ENCODE data around the gene ENG. TPM values are rescaled to one million over a fixed set of nuclear protein-coding genes. Genes with fewer than 3 reads are reported as not detected.

The ENG gene
- total and polyA plus RNA-seq, 4 donors = 41.1 to 317 (median 131) TPM

GRCh38 chr9:127848756-127849504 lies 5.5 kb downstream of the ENG start:
- peaks cover 0 to 10% (median 4%) of the 10 kb centered on the region in 4 donors for H3K36me3 ChIP-seq (ENCODE audit: control insufficient read depth in 4 of 4, insufficient read depth in 4 of 4, low read length in 4 of 4)
- peaks cover 0 to 42% (median 15%) of the 10 kb centered on the region in 5 donors for H3K4me1 ChIP-seq (ENCODE audit: control insufficient read depth in 5 of 5, insufficient read depth in 5 of 5, low read length in 5 of 5)
- H3K27ac ChIP-seq (ENCODE audit: low read depth in 1 of 2, low read length in 1 of 2) = peak overlapping the region in 1 of 2 donors; percentile 46
- peaks cover 0 to 5% (median 2%) of the 10 kb centered on the region in 4 donors for H3K9me3 ChIP-seq (ENCODE audit: control insufficient read depth in 4 of 4, insufficient read depth in 3 of 4, low read length in 3 of 4)
- H3K9ac ChIP-seq (ENCODE audit: insufficient read depth in 1 of 2, low read length in 2 of 2) = no peak overlapping the region
- TF ChIP-seq CTCF (IDR thresholded peaks at IDR 0.05; ENCODE audit: control extremely low read depth, extremely low read depth) = no peak
- WGBS, 2 donors = 82 to 84% methylated on average over 10 of the region's 10 CpGs
- H3K27me3 ChIP-seq (ENCODE audit: control insufficient read depth in 3 of 3, insufficient read depth in 3 of 3, low read length in 2 of 3) = no peaks in the 10 kb centered on the region
- ATAC-seq (ENCODE audit: insufficient read depth, low FRiP score) = no peak
- H3K4me3 ChIP-seq = no peak overlapping the region
- DNase-seq = no peak

GRCh38 chr9:127847833-127848755 lies 6.4 kb downstream of the ENG start:
- peak overlapping the region; percentile 76 to 85 for H3K27ac ChIP-seq (ENCODE audit: low read depth in 1 of 2, low read length in 1 of 2)
- no peak overlapping the region for H3K4me3 ChIP-seq
- peaks cover 0 to 35% (median 10%) of the 10 kb centered on the region in 5 donors for H3K4me1 ChIP-seq (ENCODE audit: control insufficient read depth in 5 of 5, insufficient read depth in 5 of 5, low read length in 5 of 5)
- ATAC-seq (ENCODE audit: insufficient read depth, low FRiP score) (no peak), DNase-seq (no peak)
- TF ChIP-seq CTCF (IDR thresholded peaks at IDR 0.05; ENCODE audit: control extremely low read depth, extremely low read depth) = no peak
- 71 to 76% methylated on average over 12 of the region's 12 CpGs for WGBS, 2 donors
- peaks cover 0 to 5% (median 2%) of the 10 kb centered on the region in 4 donors for H3K9me3 ChIP-seq (ENCODE audit: control insufficient read depth in 4 of 4, insufficient read depth in 3 of 4, low read length in 3 of 4)
- peaks cover 0 to 10% (median 4%) of the 10 kb centered on the region in 4 donors for H3K36me3 ChIP-seq (ENCODE audit: control insufficient read depth in 4 of 4, insufficient read depth in 4 of 4, low read length in 4 of 4)
- H3K9ac ChIP-seq (ENCODE audit: insufficient read depth in 1 of 2, low read length in 2 of 2) = no peak overlapping the region
- H3K27me3 ChIP-seq (ENCODE audit: control insufficient read depth in 3 of 3, insufficient read depth in 3 of 3, low read length in 2 of 3) = no peaks in the 10 kb centered on the region

GRCh38 chr9:127847178-127847510 lies 7.3 kb downstream of the ENG start:
- ATAC-seq (ENCODE audit: insufficient read depth, low FRiP score) (no peak), DNase-seq (peak in 1 of 3 donors; percentile 54)
- H3K9ac ChIP-seq (ENCODE audit: insufficient read depth in 1 of 2, low read length in 2 of 2) = peak overlapping the region in 1 of 2 donors; percentile 2
- H3K4me1 ChIP-seq (ENCODE audit: control insufficient read depth in 5 of 5, insufficient read depth in 5 of 5, low read length in 5 of 5) = peaks cover 0 to 26% (median 10%) of the 10 kb centered on the region in 5 donors
- no peak overlapping the region for H3K4me3 ChIP-seq
- peaks cover 0 to 14% (median 4%) of the 10 kb centered on the region in 4 donors for H3K36me3 ChIP-seq (ENCODE audit: control insufficient read depth in 4 of 4, insufficient read depth in 4 of 4, low read length in 4 of 4)
- H3K27ac ChIP-seq (ENCODE audit: low read depth in 1 of 2, low read length in 1 of 2) = peak overlapping the region; percentile 76 to 85
- peaks cover 0 to 5% (median 2%) of the 10 kb centered on the region in 4 donors for H3K9me3 ChIP-seq (ENCODE audit: control insufficient read depth in 4 of 4, insufficient read depth in 3 of 4, low read length in 3 of 4)
- TF ChIP-seq CTCF (IDR thresholded peaks at IDR 0.05; ENCODE audit: control extremely low read depth, extremely low read depth) = no peak
- 41 to 52% methylated on average over 6 of the region's 6 CpGs for WGBS, 2 donors
- H3K27me3 ChIP-seq (ENCODE audit: control insufficient read depth in 3 of 3, insufficient read depth in 3 of 3, low read length in 2 of 3) = no peaks in the 10 kb centered on the region

All from lung (tissue), 12 donors.